GM21576 (cell line): Measurements from ENCODE around the gene SMIM13.

Source experiments
- ATAC-seq: cut with Tn5 transposase; IDR thresholded peaks from one replicate; pipeline ENCODE4 v1.9.1; 2021; ENCODE audit warnings: mild to moderate bottlenecking, moderate library complexity; ENCODE audit not compliant: unreplicated experiment

The SMIM13 gene

DNA sequence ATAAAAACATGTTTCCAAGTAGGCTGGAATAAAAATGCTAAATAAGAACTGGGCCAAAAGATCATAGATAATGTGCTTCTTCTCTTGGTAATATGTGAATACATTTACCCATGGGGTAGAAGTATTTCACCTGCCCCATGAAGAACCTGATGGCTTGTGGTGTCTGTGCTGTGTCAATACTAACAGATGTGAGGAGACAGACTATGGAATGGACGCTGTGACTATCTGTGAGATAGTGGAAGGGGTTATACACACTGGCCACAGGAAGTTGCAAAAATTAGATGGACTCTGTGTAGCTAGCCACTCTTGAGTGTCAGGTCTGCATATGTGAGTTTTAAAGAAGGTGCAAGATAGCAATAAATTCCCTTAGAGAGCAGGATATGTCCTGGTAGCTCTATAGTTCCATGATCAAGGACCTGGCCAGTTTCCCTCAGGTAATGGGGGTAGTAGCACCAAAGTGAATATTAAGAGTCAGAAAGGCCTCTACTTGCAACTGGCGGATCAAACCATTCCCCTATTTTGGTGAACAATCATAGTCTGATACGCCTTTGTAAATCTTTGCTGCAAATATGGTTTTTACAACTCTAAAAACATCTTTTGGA, 90.2 kb downstream of the SMIM13 start:
- no peak for ATAC-seq

GRCh38 chr6:11185204-11185842, 91.7 kb downstream of the SMIM13 start:
- no peak for ATAC-seq

DNA sequence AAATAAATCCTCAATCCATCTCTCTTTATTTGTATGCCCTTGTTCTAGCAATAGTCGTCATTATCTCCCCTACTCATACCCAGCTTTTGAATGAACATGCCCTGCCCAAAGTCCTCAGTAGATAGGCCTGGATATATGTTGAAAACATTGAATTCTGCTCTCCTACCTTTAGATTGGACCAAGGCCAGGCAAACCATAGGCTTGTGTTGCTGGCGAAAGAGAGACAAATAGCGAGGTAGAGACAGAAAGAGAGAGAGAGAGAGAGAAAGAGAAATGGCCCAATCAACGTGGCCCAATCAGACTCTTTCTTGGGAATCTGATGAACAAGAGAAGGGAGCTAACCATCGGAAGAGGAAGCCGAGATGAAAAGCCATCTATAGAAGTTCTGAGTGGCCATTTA, 93.7 kb downstream of the SMIM13 start:
- no peak for ATAC-seq
